Measurements from ENCODE around the gene DYNLRB2.
A peak's percentile ranks its signal among the peaks of the same experiment; 100 is the strongest.

DNA sequence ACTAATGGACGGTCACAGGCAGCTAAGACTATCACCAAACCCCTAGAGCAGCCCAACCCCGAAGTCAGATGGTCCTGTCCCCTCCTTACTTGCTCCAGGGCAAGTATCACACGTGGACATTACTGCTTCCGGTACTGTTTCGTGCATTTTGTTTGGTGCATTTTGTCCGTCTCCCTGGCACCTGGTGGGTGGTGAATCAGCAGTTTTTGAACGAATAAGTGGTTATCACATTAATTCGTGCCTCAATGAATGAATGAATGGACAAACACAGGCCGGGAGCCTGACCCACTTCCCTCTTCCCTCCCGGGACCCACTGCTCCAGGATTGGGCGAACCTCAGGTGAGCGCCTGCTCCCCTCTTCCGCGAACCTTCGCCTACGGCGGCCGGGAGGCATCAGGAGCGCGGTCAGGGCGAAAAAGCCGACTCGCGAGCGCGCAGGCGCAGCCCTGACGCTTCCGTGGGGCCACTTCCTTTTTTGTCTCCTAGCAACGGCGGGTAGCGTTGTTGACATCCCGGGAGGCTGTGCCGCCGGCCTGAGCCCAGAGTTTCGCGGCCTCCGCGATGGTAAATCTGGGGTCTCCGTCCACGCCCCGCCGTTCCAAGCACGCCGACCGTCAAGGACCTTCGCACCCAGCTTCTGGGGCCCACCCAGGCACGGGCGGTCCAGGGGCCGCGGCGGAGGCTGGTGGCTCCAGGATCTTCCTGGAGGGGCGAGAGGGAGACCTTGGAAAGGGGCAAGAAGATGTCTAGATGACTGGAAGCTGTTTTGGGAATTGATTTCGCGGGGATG lies at the start of gene DYNLRB2:
- peak; percentile 39 for TF ChIP-seq YY1 (IDR thresholded peaks at IDR 0.05; ENCODE audit: insufficient read depth, insufficient replicate concordance, low read depth, low read length)
- TF ChIP-seq ARNT (IDR thresholded peaks at IDR 0.05): no peak
- TF ChIP-seq CEBPZ (IDR thresholded peaks at IDR 0.05; ENCODE audit: low read length): no peak
- peak; percentile 53; the same call in 1 of the 2 replicates for TF ChIP-seq PHF8 (CRISPR knock-in tag; IDR thresholded peaks at IDR 0.05)
- peak; percentile 82; the same call in 1 of the 2 replicates for TF ChIP-seq KLF15 (CRISPR knock-in tag; IDR thresholded peaks at IDR 0.05; ENCODE audit: borderline replicate concordance)
- peak; percentile 40; the same call in 1 of the 2 replicates for TF ChIP-seq ZFP37 (CRISPR knock-in tag; IDR thresholded peaks at IDR 0.05; ENCODE audit: borderline replicate concordance)
- 0 out of 2 replicates have a peak, but pooled peaks have one; percentile 34 for TF ChIP-seq POLR2AphosphoS5 (IDR thresholded peaks at IDR 0.05; ENCODE audit: low read depth, low read length)
- TF ChIP-seq KLF9 (CRISPR knock-in tag; IDR thresholded peaks at IDR 0.05; ENCODE audit: low read depth): peak; percentile 45; the same call in 1 of the 2 replicates

All from HepG2 (cell line).